Neuronal stem cell (in vitro differentiated cells): ENCODE data around the gene SLC2A14.
"Not testable (repeated sequence)": the region's sequence is repeated elsewhere in the genome, so short reads cannot be mapped to it uniquely, and the experiment has no call there.

Experiments used
- DNase-seq: peaks from one replicate; pipeline ENCODE4 v3.0.0-alpha.2; 2013; ENCODE audit warnings: low spot score
- H2AFZ ChIP-seq: one replicate; pipeline ENCODE4 v1.6.1; 2013; ENCODE audit warnings: mild to moderate bottlenecking, low read length, inconsistent platforms
- H2AK5ac ChIP-seq: 2 replicates; pipeline ENCODE4 v1.6.1; 2013; ENCODE audit warnings: low read depth, mild to moderate bottlenecking, inconsistent platforms, low read length, moderate library complexity, mixed read lengths
- H2BK120ac ChIP-seq: 2 replicates; pipeline ENCODE4 v1.6.1; 2013; ENCODE audit warnings: low read depth, mild to moderate bottlenecking, inconsistent platforms, low read length, moderate library complexity, mixed read lengths
- H2BK12ac ChIP-seq: one replicate; pipeline ENCODE4 v1.6.1; 2013; ENCODE audit warnings: low read length, inconsistent platforms
- H2BK15ac ChIP-seq: 2 replicates; pipeline ENCODE4 v1.6.1; 2013; ENCODE audit warnings: mild to moderate bottlenecking, low read length, inconsistent platforms, mixed read lengths
- H2BK5ac ChIP-seq: one replicate; pipeline ENCODE4 v1.6.1; 2013; ENCODE audit warnings: inconsistent platforms, mild to moderate bottlenecking, low read length, moderate library complexity
- H3K14ac ChIP-seq: one replicate; pipeline ENCODE4 v1.6.1; 2013; ENCODE audit warnings: low read length, inconsistent platforms
- H3K18ac ChIP-seq: 2 replicates; pipeline ENCODE4 v1.6.1; 2013; ENCODE audit warnings: low read length, inconsistent platforms
- H3K23ac ChIP-seq: 2 replicates; pipeline ENCODE4 v1.6.1; 2013; ENCODE audit warnings: low read depth, mild to moderate bottlenecking, mixed read lengths, low read length, inconsistent platforms; ENCODE audit not compliant: poor library complexity
- H3K27ac ChIP-seq: replicated peaks from 3 replicates; pipeline ENCODE4 v1.5.1; 2013; ENCODE audit warnings: low read length, inconsistent platforms
- H3K27me3 ChIP-seq, 3 experiments: 2 replicates each; pipeline ENCODE4 v1.6.1; 2013; ENCODE audit warnings: low read length in 3 of 3, mild to moderate bottlenecking in 2 of 3, inconsistent platforms in 1 of 3, low read depth in 1 of 3, mixed read lengths in 1 of 3, moderate library complexity in 1 of 3; ENCODE audit not compliant: control insufficient read depth in 3 of 3, insufficient read depth in 3 of 3
- H3K36me3 ChIP-seq, 2 donors: replicated peaks in 1 of 2; 2 replicates each; pipeline ENCODE4 v1.6.1; 2013; ENCODE audit warnings: low read length in 2 of 2; ENCODE audit not compliant: control insufficient read depth in 2 of 2, insufficient read depth in 2 of 2
- H3K4ac ChIP-seq: 2 replicates; pipeline ENCODE4 v1.6.1; 2013; ENCODE audit warnings: inconsistent platforms, mild to moderate bottlenecking, low read length, moderate library complexity
- H3K4me1 ChIP-seq, 2 donors: 1 replicate in 1 of 2; 2 replicates in 1 of 2; pipeline ENCODE4 v1.6.1; 2013; ENCODE audit warnings: low read length in 2 of 2, low read depth in 1 of 2; ENCODE audit not compliant: control insufficient read depth in 2 of 2, insufficient read depth in 1 of 2
- H3K4me2 ChIP-seq: one replicate; pipeline ENCODE4 v1.6.1; 2013; ENCODE audit warnings: mild to moderate bottlenecking, low read length, inconsistent platforms; ENCODE audit not compliant: insufficient read depth, poor library complexity, severe bottlenecking
- H3K4me3 ChIP-seq, 2 donors: 2 replicates each; pipeline ENCODE4 v1.5.1; 2013; ENCODE audit warnings: low read length in 2 of 2, mild to moderate bottlenecking in 2 of 2, inconsistent platforms in 1 of 2, moderate library complexity in 1 of 2
- H3K79me1 ChIP-seq: one replicate; pipeline ENCODE4 v1.6.1; 2013; ENCODE audit warnings: low read depth, mild to moderate bottlenecking, inconsistent platforms, low read length, moderate library complexity
- H3K9ac ChIP-seq: one replicate; pipeline ENCODE4 v1.6.1; 2013; ENCODE audit warnings: mild to moderate bottlenecking, low read depth, low read length, inconsistent platforms; ENCODE audit not compliant: poor library complexity
- H3K9me3 ChIP-seq, 2 donors: replicated peaks in 1 of 2; 2 replicates each; pipeline versions ENCODE3 to v1.6.1; 2013; ENCODE audit warnings: low read length in 2 of 2, mild to moderate bottlenecking in 2 of 2, inconsistent platforms in 1 of 2, low read depth in 1 of 2, mixed read lengths in 1 of 2, moderate library complexity in 1 of 2; ENCODE audit not compliant: control insufficient read depth in 2 of 2, insufficient read depth in 1 of 2
- H4K8ac ChIP-seq: one replicate; pipeline ENCODE4 v1.6.1; 2013; ENCODE audit warnings: low read depth, mild to moderate bottlenecking, inconsistent platforms, low read length, moderate library complexity
- H4K91ac ChIP-seq: one replicate; pipeline ENCODE4 v1.6.1; 2013; ENCODE audit warnings: low read length, low read depth, mild to moderate bottlenecking, inconsistent platforms; ENCODE audit not compliant: poor library complexity
- WGBS, 2 donors: extraction: QIAGEN DNeasy Blood & Tissue Kit; methylation state at CpG; one replicate each; pipeline ENCODE4 v1.1.7; 2013; ENCODE audit warnings: missing lambda C conversion rate in 2 of 2, mixed read lengths in 1 of 2; ENCODE audit not compliant: insufficient read length in 2 of 2, insufficient replicate concordance in 1 of 2; ENCODE audit errors: extremely low coverage in 2 of 2; 5-methylcytosine and 5-hydroxymethylcytosine counted together

SLC2A14 gene

GRCh38 chr12:7881736-7882120, 9.0 kb upstream of the SLC2A14 start:
- not testable (repeated sequence) for H3K4me1 ChIP-seq, H2BK5ac ChIP-seq, H2AK5ac ChIP-seq, DNase-seq, H3K14ac ChIP-seq, H2BK12ac ChIP-seq, H3K4me3 ChIP-seq, H3K9me3 ChIP-seq, H2BK15ac ChIP-seq, H3K27ac ChIP-seq, H2BK120ac ChIP-seq, H3K27me3 ChIP-seq, H3K18ac ChIP-seq, H3K79me1 ChIP-seq, H3K4ac ChIP-seq, H4K8ac ChIP-seq, H3K9ac ChIP-seq, H3K36me3 ChIP-seq, H4K91ac ChIP-seq, H3K4me2 ChIP-seq, H3K23ac ChIP-seq
- WGBS, 2 donors: no CpG with 5 or more reads among the region's 4 CpGs
- peak overlapping the region; percentile 45 for H2AFZ ChIP-seq

- H3K4ac ChIP-seq, DNase-seq, H2BK15ac ChIP-seq, H3K79me1 ChIP-seq, H4K91ac ChIP-seq, H3K4me1 ChIP-seq, H4K8ac ChIP-seq, H2AK5ac ChIP-seq, H3K9ac ChIP-seq, H3K14ac ChIP-seq, H2BK5ac ChIP-seq, H3K4me3 ChIP-seq, H3K27ac ChIP-seq, H3K36me3 ChIP-seq, H2BK120ac ChIP-seq, H2BK12ac ChIP-seq, H3K27me3 ChIP-seq, H3K23ac ChIP-seq, H3K4me2 ChIP-seq, H3K9me3 ChIP-seq: not testable (repeated sequence)
- H2AFZ ChIP-seq: peak overlapping the region; percentile 29
- WGBS, 2 donors: no CpG with 5 or more reads among the region's 52 CpGs
- H3K18ac ChIP-seq: peak overlapping the region; percentile 8
Measured at GRCh38 chr12:7880952-7881735, 8.4 kb upstream of the SLC2A14 start.

GRCh38 chr12:7879246-7879645, 6.5 kb upstream of the SLC2A14 start:
- WGBS, 2 donors: no CpG with 5 or more reads among the region's 3 CpGs
- no peak overlapping the region for H2BK120ac ChIP-seq

GRCh38 chr12:7877420-7877819, 4.7 kb upstream of the SLC2A14 start:
- Histone ChIP-seq H3K14ac (no peak overlapping the region), H4K8ac (no peak overlapping the region), H2BK120ac (no peak overlapping the region), H3K4me2 (no peak overlapping the region), H2BK15ac (no peak overlapping the region), H2BK5ac (no peak overlapping the region), H2AFZ (no peak overlapping the region), H3K4ac (no peak overlapping the region), H3K79me1 (no peaks in the 10 kb centered on the region), H3K9me3 (no peaks in the 10 kb centered on the region), H3K9ac (no peak overlapping the region), H3K36me3 (no peaks in the 10 kb centered on the region), H4K91ac (no peak overlapping the region), H3K4me1 (no peaks in the 10 kb centered on the region), H3K27me3 (no peaks in the 10 kb centered on the region), H3K4me3 (no peak overlapping the region), H2AK5ac (no peak overlapping the region), H3K23ac (no peak overlapping the region), H3K27ac (no peak overlapping the region), H3K18ac (no peak overlapping the region), H2BK12ac (no peak overlapping the region)
- WGBS, 2 donors: no CpG with 5 or more reads among the region's 8 CpGs
- DNase-seq: no peak

More at GRCh38 chr12:7879246-7879645, 6.5 kb upstream of the SLC2A14 start:
- no peak overlapping the region for H3K27ac ChIP-seq
- H4K91ac ChIP-seq: no peak overlapping the region
- H3K9me3 ChIP-seq: no peaks in the 10 kb centered on the region
- H3K9ac ChIP-seq: no peak overlapping the region
- H3K4ac ChIP-seq: no peak overlapping the region
- H3K27me3 ChIP-seq: no peaks in the 10 kb centered on the region
- DNase-seq: no peak
- no peak overlapping the region for H2AK5ac ChIP-seq
- H3K18ac ChIP-seq: no peak overlapping the region
- H3K4me3 ChIP-seq: no peak overlapping the region
- H3K23ac ChIP-seq: no peak overlapping the region
- no peak overlapping the region for H3K14ac ChIP-seq
- H2BK5ac ChIP-seq: no peak overlapping the region
- no peak overlapping the region for H2BK15ac ChIP-seq
- no peak overlapping the region for H2AFZ ChIP-seq
- H3K36me3 ChIP-seq: no peaks in the 10 kb centered on the region
- no peaks in the 10 kb centered on the region for H3K79me1 ChIP-seq
- H2BK12ac ChIP-seq: no peak overlapping the region
- H3K4me2 ChIP-seq: no peak overlapping the region
- no peaks in the 10 kb centered on the region for H3K4me1 ChIP-seq
- no peak overlapping the region for H4K8ac ChIP-seq
